Spleen (tissue), 11 donors: ENCODE measurements around the gene KSR1. TPM values are rescaled to one million over a fixed set of nuclear protein-coding genes. Genes with fewer than 3 reads are reported as not detected.
"Not testable (repeated sequence)": the region's sequence is repeated elsewhere in the genome, so short reads cannot be mapped to it uniquely, and the experiment has no call there.

Source experiments
- DNase-seq: peaks from one replicate; pipeline ENCODE4 v3.0.0-alpha.2; 2020
- H3K27ac ChIP-seq, 8 donors: fragments of 200-600 bp; sonication (generic) in 7 of 8; 1 replicate in 4 of 8; 2 replicates in 4 of 8; pipeline versions ENCODE4 v1.5.0 to v1.8.0; 2016 to 2021; ENCODE audit warnings: inconsistent platforms in 4 of 8, mild to moderate bottlenecking in 4 of 8, moderate library complexity in 1 of 8
- H3K27me3 ChIP-seq, 7 donors: fragments of 200-600 bp; sonication (generic) in 6 of 7; replicated peaks in 1 of 7; 1 replicate in 4 of 7; 2 replicates in 3 of 7; pipeline versions ENCODE4 v1.5.0 to v1.8.0; 2016 to 2021; ENCODE audit warnings: inconsistent platforms in 3 of 7, mild to moderate bottlenecking in 1 of 7
- H3K36me3 ChIP-seq, 6 donors: fragments of 200-600 bp; sonication (generic) in 5 of 6; 1 replicate in 4 of 6; 2 replicates in 2 of 6; pipeline versions ENCODE4 v1.5.0 to v1.8.0; 2016 to 2021; ENCODE audit warnings: inconsistent platforms in 2 of 6
- H3K4me1 ChIP-seq, 6 donors: fragments of 200-600 bp; sonication (generic) in 5 of 6; 1 replicate in 3 of 6; 2 replicates in 3 of 6; pipeline versions ENCODE4 v1.5.0 to v1.8.0; 2016 to 2021; ENCODE audit warnings: inconsistent platforms in 3 of 6
- H3K4me3 ChIP-seq, 8 donors: fragments of 200-600 bp; sonication (generic) in 7 of 8; 1 replicate in 4 of 8; 2 replicates in 4 of 8; pipeline versions ENCODE4 v1.5.0 to v1.8.0; 2016 to 2021; ENCODE audit warnings: inconsistent platforms in 4 of 8, mild to moderate bottlenecking in 4 of 8, moderate library complexity in 2 of 8
- H3K9me3 ChIP-seq, 8 donors: fragments of 200-600 bp; sonication (generic) in 7 of 8; 1 replicate in 4 of 8; 2 replicates in 4 of 8; pipeline versions ENCODE4 v1.5.0 to v1.8.0; 2016 to 2021; ENCODE audit warnings: inconsistent platforms in 4 of 8
- CTCF ChIP-seq, 11 experiments: fragments of 200-600 bp in 7 of 11; fragments of 450-650 bp in 4 of 11; sonication (generic) in 4 of 11; IDR thresholded peaks in 8 of 11; conservative IDR thresholded peaks in 3 of 11; 1 replicate in 7 of 11; 2 replicates in 4 of 11; pipeline versions ENCODE4 v1.4.0 to v1.8.0; 2016 to 2021; ENCODE audit warnings: antibody characterized with exemption in 11 of 11, inconsistent platforms in 4 of 11, mild to moderate bottlenecking in 1 of 11
- POLR2A ChIP-seq, 3 donors: fragments of 450-650 bp; IDR thresholded peaks; one replicate each; pipeline ENCODE4 v1.5.1; 2017; ENCODE audit warnings: antibody characterized with exemption in 3 of 3, mild to moderate bottlenecking in 1 of 3
- POLR2AphosphoS5 ChIP-seq, 3 donors: sonication (generic); formaldehyde crosslinking; IDR thresholded peaks; one replicate each; pipeline ENCODE4 v1.5.1; 2017; ENCODE audit warnings: antibody characterized with exemption in 3 of 3
- WGBS, 5 donors: extraction: QIAGEN DNeasy Blood & Tissue Kit in 3 of 5; methylation state at CpG; one replicate each; pipeline versions ENCODE4 v1.1.5 to v1.1.7; 2013 to 2018; 5-methylcytosine and 5-hydroxymethylcytosine counted together
- intact Hi-C: fragments of 100-400 bp; cut with DNase I; formaldehyde crosslinking; loops from one replicate; pipeline ENCODE4 v1.15.0; 2023; ENCODE audit warnings: low total_unique reads
- polyA plus RNA-seq, 3 donors: library from polyadenylated mRNA; stranded (reverse); fragments of 200-250 nt; gene quantifications; one replicate each; pipeline ENCODE4 v1.2.1, GENCODE V29; 2013
- total RNA-seq, 7 donors: library from RNA; depleted of rRNA in 3 of 7; stranded (reverse); fragments of >200 nt in 3 of 7; fragmentation: NEBNext Ultra II Directional in 4 of 7; extraction: Animal tissue kit (Norgen Biotek cat#: 25700) in 4 of 7; gene quantifications; one replicate each; pipeline versions ENCODE4 v1.1.0 to v1.2.1, GENCODE V29; 2016 to 2021
- donor health status: healthy with polysubstance abuse.
- donor health status: DM: no; HTN: no; CAD: no; lungs with moderate emphysema.
- donor health status: DM: no; HTN: no; CAD: no.
- donor health status: Bipolar disorder and iron deficiency.
- donor health status: healthy.
- donor health status: DM: no; HTN: no; CAD: no.
- donor health status: DM: yes; HTN: yes; CAD: no.

KSR1 gene
- total and polyA plus RNA-seq, 10 donors, result 6.4 to 100 (median 46.0) TPM

- Histone ChIP-seq H3K9me3 (no peaks in the 10 kb centered on the region), H3K36me3 (no peaks in the 10 kb centered on the region), H3K4me1 (peaks cover 0 to 7% (median 0%) of the 10 kb centered on the region in 6 donors), H3K27ac (no peak overlapping the region), H3K4me3 (no peak overlapping the region), H3K27me3 (no peaks in the 10 kb centered on the region)
- no peak for TF ChIP-seq POLR2A (IDR thresholded peaks at IDR 0.05)
- TF ChIP-seq CTCF (IDR thresholded peaks at IDR 0.05 in 8 of 11, conservative IDR thresholded peaks at IDR 0.05 in 3 of 11), result no peak
- TF ChIP-seq POLR2AphosphoS5 (IDR thresholded peaks at IDR 0.05), result no peak
- 24 to 71% (median 28%) methylated on average over 5 of the region's 5 CpGs for WGBS, 5 donors
- DNase-seq, result no peak
- intact Hi-C loops, result no loop called here
Observed at GRCh38 chr17:27442702-27443101, 13.5 kb upstream of the KSR1 start.

- WGBS, 5 donors, result 89 to 93% (median 91%) methylated on average over 6 of the region's 6 CpGs
- H3K36me3 ChIP-seq, result no peaks in the 10 kb centered on the region
- H3K9me3 ChIP-seq, result no peaks in the 10 kb centered on the region
- no peak overlapping the region for H3K27ac ChIP-seq
- intact Hi-C loops, result no loop called here
- DNase-seq, result no peak
- H3K27me3 ChIP-seq, result no peaks in the 10 kb centered on the region
- H3K4me3 ChIP-seq, result no peak overlapping the region
- TF ChIP-seq CTCF (IDR thresholded peaks at IDR 0.05 in 8 of 11, conservative IDR thresholded peaks at IDR 0.05 in 3 of 11) (no peak), POLR2AphosphoS5 (IDR thresholded peaks at IDR 0.05) (no peak), POLR2A (IDR thresholded peaks at IDR 0.05) (no peak)
- peaks cover 0 to 7% (median 0%) of the 10 kb centered on the region in 6 donors for H3K4me1 ChIP-seq
Observed at GRCh38 chr17:27443491-27443890, 12.8 kb upstream of the KSR1 start.

GRCh38 chr17:27445971-27446370 lies 10.3 kb upstream of the KSR1 start:
- H3K27me3 ChIP-seq, result no peaks in the 10 kb centered on the region
- H3K27ac ChIP-seq, result no peak overlapping the region
- no peaks in the 10 kb centered on the region for H3K9me3 ChIP-seq
- H3K36me3 ChIP-seq, result no peaks in the 10 kb centered on the region
- TF ChIP-seq POLR2A (IDR thresholded peaks at IDR 0.05) (no peak), CTCF (IDR thresholded peaks at IDR 0.05 in 8 of 11, conservative IDR thresholded peaks at IDR 0.05 in 3 of 11) (no peak), POLR2AphosphoS5 (IDR thresholded peaks at IDR 0.05) (no peak)
- WGBS, 5 donors, result 81 to 88% (median 87%) methylated on average over 8 of the region's 8 CpGs
- intact Hi-C loops, result no loop called here
- H3K4me1 ChIP-seq, result peaks cover 0 to 7% (median 0%) of the 10 kb centered on the region in 6 donors
- no peak overlapping the region for H3K4me3 ChIP-seq
- DNase-seq, result no peak

GRCh38 chr17:27446569-27447301 lies 9.5 kb upstream of the KSR1 start:
- peaks cover 0 to 7% (median 0%) of the 10 kb centered on the region in 6 donors for H3K4me1 ChIP-seq
- no peak overlapping the region for H3K4me3 ChIP-seq
- DNase-seq, result no peak
- WGBS, 5 donors, result 65 to 85% (median 76%) methylated on average over 6 of the region's 6 CpGs
- H3K36me3 ChIP-seq, result no peaks in the 10 kb centered on the region
- no peaks in the 10 kb centered on the region for H3K27me3 ChIP-seq
- no peak for TF ChIP-seq POLR2A (IDR thresholded peaks at IDR 0.05)
- TF ChIP-seq CTCF (IDR thresholded peaks at IDR 0.05 in 8 of 11, conservative IDR thresholded peaks at IDR 0.05 in 3 of 11), result no peak
- TF ChIP-seq POLR2AphosphoS5 (IDR thresholded peaks at IDR 0.05), result no peak
- intact Hi-C loops, result no loop called here
- H3K9me3 ChIP-seq, result no peaks in the 10 kb centered on the region
- H3K27ac ChIP-seq, result no peak overlapping the region

- DNase-seq, intact Hi-C loops, H3K27me3 ChIP-seq, H3K4me1 ChIP-seq, H3K9me3 ChIP-seq, H3K36me3 ChIP-seq, H3K4me3 ChIP-seq, H3K27ac ChIP-seq: not testable (repeated sequence)
- WGBS, 5 donors, result 76 to 94% (median 87%) methylated on average over 6 of the region's 6 CpGs
Observed at GRCh38 chr17:27448534-27448933, 7.7 kb upstream of the KSR1 start.
